HFF-Myc (cell line): ENCODE measurements around the gene ADD2.
A peak's percentile ranks its signal among the peaks of the same experiment; 100 is the strongest.

Experiments
- DNase-seq: peaks from one replicate; pipeline ENCODE4 v3.0.0-alpha.2; 2011; ENCODE audit warnings: low read depth; ENCODE audit errors: extremely low read depth
- H3K4me3 ChIP-seq: replicated peaks from 2 replicates; pipeline ENCODE4 v1.5.1; 2011; ENCODE audit warnings: low read depth, mild to moderate bottlenecking, control low read depth, low read length
- CTCF ChIP-seq: IDR thresholded peaks from 2 replicates; pipeline ENCODE4 v1.5.1; 2012; ENCODE audit warnings: mild to moderate bottlenecking, low read depth, low read length, control low read depth; ENCODE audit errors: missing control alignments

Gene ADD2

DNA sequence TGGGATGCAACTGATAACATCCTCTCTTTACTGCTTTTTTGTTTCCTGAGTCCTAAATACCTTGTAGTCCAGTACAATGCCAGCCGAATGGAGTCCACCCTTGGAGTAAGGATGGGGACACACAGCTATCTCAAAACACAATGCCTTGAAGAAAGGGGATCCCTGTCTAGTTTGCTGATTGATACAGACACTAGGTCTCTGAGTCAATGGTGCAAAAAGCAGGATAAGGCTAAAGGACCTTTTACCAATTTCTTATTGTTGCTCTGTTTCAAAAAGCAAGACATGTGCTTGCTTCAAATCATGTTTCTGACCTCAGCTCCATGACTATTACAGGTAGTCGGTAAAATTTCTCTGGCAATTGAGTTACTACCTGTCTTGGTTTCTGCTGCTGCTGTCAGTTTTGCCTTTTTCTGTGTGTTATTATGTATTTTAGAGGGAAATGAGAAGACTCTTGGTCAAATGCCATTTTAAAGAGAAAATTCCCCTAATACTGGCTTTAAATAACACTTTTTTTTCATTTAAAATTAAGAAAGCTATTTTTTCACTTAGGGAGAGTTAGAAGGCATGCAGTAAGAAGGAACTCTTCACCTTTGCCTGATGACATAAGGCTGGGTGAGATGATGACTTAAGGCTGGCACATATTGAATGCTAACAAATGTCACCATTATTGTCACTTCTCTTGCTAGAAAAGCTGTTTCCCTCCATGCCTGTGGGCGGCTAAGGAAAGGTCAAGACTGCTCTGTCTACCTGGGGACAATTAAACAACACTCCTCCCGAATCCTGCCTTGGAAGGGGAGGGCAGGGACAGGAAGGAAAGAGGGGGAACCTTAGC lies 27.4 kb upstream of the ADD2 start:
- DNase-seq: no peak
- TF ChIP-seq CTCF: no peak
- no peak overlapping the region for H3K4me3 ChIP-seq

DNA sequence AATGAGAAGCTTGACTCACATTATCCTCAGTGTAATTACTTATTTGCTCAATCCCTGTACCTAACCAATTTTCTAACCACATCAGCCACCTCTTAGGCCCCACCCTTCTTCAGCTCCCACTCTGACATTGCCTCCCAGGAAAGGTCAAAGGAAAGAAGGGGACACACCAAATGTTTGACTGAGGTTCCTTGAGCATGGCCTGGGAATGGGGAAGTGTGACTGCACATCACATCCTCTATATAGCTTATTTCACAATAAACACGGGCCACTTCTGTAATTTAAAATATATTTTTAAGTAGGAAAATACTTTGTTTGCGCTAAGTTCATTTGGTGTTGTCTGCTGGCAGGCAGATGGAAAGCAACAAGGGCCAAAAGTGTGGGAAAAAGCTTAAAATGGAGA lies 25.4 kb upstream of the ADD2 start:
- H3K4me3 ChIP-seq: no peak overlapping the region
- DNase-seq: no peak
- TF ChIP-seq CTCF: no peak

GRCh38 chr2:70790136-70790828 lies 22.3 kb upstream of the ADD2 start, which contains the start of gene FIGLA:
FIGLA (minus strand) TSS chr2:70790643; CDS start chr2:70790638, 5 bp downstream.
- H3K4me3 ChIP-seq: no peak within 1 kb of the TSS
- DNase-seq: no peak
- TF ChIP-seq CTCF: no peak

GRCh38 chr2:70789304-70790135 lies 21.5 kb upstream of the ADD2 start:
- DNase-seq: peak; percentile 9
- no peak overlapping the region for H3K4me3 ChIP-seq

GRCh38 chr2:70785137-70785911 lies 17.3 kb upstream of the ADD2 start:
- H3K4me3 ChIP-seq: no peak overlapping the region
- DNase-seq: no peak
- TF ChIP-seq CTCF: peak; percentile 44

More at GRCh38 chr2:70789304-70790135, 21.5 kb upstream of the ADD2 start:
- TF ChIP-seq CTCF: peak; percentile 65

- no peak for TF ChIP-seq CTCF
- no peak for DNase-seq
- no peak overlapping the region for H3K4me3 ChIP-seq
Observed at GRCh38 chr2:70784320-70784719, 16.3 kb upstream of the ADD2 start.
